Measurements from ENCODE around the gene RCOR1.

Gene RCOR1

DNA sequence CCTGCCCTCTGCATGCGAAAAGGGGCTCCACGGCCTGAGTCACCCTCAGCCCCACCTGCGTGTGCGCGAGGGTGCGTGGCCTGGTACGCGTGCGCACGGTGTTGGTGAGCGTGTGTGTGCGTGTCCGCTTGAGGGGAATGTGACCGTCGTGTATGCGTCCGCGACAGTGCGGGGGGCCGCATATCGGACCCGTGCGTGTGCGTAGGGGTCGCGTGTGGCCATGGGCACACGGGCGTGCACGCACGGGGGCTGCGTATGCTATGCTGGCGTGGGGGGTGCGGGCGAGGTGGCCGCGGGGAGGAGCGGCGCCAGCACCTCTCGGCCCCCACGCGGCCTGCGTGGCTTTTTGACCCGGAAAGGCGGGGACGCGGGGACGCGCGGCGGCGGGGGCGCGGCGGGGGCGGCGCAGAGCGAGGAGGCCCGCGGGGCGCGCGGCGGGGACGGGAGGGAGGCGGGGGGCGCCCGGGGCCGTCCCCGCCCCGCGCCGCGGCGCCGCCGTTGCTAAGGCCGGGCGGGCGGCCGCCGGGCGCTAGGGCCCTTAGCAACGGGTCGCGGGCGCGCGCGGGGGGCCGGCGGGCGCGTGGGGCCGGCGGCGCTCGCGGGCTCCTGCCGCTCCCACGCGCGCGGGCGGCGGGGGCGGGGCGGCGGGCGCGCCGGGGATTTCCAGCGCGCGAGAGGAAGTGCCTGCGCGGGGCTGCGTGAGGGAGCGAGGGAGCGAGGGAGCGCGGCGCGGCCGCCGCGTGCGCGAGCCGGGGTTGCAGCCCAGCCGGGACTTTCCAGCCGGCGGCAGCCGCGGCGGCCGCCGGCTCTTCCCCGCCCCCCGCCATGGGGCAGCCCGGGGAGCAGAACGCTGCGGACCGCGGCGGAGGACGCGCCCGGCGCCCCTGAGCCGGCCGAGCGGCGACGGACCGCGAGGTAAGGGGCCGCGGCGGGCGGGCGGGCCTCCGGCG lies 184.6 kb downstream of the RCOR1 start, which contains the start of gene TRAF3:
TSS of gene TRAF3 (plus strand) at position 689 of the 950 bp plus-strand sequence. CDS start 92,753 bp downstream, outside the sequence.
- peak within 1 kb of the TSS; percentile 68 for H3K4me3 ChIP-seq (ENCODE audit: low read length)
- peak; percentile 44 for DNase-seq (ENCODE audit: low read depth, low spot score)

DNA sequence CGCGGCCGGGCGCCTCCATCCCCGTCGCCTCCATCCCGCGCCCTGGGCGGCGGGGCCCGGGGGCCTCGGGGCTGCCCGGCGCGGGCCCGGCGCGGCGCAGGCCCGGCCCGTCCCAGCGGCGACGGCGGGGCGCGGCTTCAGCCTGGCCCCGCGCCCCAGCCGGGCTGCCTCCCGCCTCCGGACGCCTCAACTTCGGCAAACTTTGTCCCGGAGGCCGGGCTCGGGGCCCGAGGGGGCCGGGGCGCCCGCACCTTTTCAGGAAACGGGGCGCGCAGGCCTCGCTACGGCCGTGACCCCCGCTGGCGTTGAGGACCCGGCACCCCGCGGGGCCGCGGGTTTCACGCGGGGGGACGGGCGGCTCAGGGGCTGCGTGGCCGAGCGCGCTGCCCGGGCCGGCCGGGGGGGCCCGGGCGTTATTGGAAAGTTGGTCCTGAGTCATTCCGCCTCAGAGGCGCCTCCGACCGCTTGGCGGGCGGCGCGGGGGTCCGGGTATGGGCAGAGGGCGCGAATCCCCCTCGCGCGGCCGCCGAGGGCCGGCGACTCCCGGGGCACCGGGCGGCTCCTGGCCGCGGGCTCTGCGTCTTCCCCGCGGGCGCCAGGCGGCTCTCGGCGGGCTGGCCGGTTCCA lies 185.4 kb downstream of the RCOR1 start:
- peak overlapping the region; percentile 68 for H3K4me3 ChIP-seq (ENCODE audit: low read length)
- no peak for DNase-seq (ENCODE audit: low read depth, low spot score)

DNA sequence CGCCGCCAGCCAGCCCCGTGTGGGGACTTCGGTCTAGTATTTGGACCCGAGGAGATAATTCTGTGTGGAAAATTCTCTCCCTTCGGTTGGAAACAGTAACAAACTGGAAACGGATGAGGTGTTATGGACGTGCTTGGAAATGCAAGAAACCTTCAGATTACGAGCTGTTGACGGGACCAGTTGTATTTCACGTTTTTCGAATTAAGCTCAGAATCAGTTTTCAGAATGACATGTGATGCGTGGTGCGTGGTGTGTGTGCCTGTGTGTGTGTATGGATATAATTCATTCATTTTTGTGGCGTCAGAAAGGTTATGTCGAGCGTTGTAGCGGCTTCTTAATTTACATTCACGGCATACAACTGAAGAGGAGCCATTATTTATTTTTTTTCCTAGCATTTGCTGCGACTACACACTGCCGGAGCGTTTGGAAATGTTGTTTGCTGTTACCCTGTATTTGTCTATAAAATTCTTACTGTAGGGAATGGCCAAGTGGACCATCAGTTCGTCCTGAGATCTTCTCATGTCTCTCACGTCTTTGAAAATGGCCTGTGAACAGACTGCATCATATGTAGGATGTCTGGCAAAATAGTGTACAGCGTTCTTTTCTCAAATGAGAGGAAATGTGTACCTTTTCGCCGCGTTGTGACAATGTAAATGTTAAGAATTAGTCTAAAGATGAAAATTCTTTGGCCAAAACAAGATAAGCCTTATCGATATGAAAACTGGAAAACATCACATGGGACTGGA lies 186.1 kb downstream of the RCOR1 start:
- DNase-seq (ENCODE audit: low read depth, low spot score), result no peak
- H3K4me3 ChIP-seq (ENCODE audit: low read length), result peak overlapping the region; percentile 68

DNA sequence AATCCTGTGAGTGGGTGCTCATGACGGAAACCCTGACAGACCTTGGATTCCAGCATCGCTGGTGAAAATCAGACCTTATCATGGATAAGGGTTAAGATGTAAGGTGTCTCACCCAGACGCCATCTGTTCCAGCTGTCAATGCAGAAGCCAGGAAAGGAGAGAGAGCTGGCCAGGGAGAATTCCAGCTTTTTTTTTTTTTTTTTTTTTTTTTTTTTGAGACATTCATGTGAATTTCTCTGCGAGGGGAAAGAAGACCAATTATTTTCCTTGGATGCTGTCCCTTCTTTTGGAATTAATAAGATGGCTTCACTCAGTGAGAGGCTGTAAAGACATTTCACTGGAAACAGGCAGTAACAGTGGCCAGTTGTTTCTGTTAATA lies 186.6 kb downstream of the RCOR1 start:
- no peak for DNase-seq (ENCODE audit: low read depth, low spot score)

DNA sequence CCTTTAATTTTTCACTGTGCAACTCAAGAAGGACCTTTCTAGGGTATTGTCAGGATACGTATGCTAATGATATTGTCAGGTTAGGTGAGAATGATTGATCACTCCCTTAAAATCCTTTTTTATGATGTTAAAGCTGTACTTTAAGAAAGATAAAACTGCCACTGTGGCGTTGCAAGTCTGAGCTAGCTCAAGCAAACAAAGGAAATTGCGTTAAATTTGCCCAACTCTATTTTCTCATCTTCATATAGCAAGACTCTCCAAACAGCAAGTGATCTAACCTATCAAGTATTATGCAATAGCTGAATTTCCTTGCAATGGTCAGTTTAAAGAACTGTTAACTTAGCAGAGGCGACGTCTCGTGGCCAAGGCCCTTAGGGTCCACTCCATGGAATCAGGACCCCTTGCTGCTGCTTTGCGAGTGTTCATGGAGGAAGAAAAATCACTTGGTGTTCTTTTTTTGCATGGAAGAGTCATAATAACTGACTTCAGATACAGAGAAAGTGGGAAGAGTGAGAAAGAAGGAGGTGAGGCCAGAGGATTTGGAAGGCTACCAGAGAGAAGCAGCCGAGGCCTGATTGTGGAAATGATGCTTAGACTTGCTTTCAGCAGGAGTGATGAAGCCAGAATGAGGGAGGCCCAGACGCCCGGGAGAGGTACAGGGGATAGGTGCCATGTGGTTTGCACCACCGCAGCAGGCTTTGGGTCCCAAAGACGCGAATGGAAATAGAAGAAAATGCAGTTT lies 187.3 kb downstream of the RCOR1 start:
- no peak overlapping the region for H3K4me3 ChIP-seq (ENCODE audit: low read length)
- DNase-seq (ENCODE audit: low read depth, low spot score), result no peak

More for the DNA sequence above, 186.6 kb downstream of the RCOR1 start:
- peak overlapping the region; percentile 68 for H3K4me3 ChIP-seq (ENCODE audit: low read length)

Data from Jurkat, Clone E6-1 (cell line).